ENCODE measurements around the gene MPP2.
A peak's percentile ranks its signal among the peaks of the same experiment; 100 is the strongest.
"Not testable (repeated sequence)": the region's sequence is repeated elsewhere in the genome, so short reads cannot be mapped to it uniquely, and the experiment has no call there.

MPP2 gene, protein sequence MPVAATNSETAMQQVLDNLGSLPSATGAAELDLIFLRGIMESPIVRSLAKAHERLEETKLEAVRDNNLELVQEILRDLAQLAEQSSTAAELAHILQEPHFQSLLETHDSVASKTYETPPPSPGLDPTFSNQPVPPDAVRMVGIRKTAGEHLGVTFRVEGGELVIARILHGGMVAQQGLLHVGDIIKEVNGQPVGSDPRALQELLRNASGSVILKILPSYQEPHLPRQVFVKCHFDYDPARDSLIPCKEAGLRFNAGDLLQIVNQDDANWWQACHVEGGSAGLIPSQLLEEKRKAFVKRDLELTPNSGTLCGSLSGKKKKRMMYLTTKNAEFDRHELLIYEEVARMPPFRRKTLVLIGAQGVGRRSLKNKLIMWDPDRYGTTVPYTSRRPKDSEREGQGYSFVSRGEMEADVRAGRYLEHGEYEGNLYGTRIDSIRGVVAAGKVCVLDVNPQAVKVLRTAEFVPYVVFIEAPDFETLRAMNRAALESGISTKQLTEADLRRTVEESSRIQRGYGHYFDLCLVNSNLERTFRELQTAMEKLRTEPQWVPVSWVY

GRCh38 chr17:43907425-43907981, at the start of gene MPP2:
Gene MPP2 (minus strand): TSS chr17:43907536. CDS start chr17:43904460, 3,076 bp downstream.
- peak; percentile 74 for DNase-seq (ENCODE audit: low spot score)

DNA sequence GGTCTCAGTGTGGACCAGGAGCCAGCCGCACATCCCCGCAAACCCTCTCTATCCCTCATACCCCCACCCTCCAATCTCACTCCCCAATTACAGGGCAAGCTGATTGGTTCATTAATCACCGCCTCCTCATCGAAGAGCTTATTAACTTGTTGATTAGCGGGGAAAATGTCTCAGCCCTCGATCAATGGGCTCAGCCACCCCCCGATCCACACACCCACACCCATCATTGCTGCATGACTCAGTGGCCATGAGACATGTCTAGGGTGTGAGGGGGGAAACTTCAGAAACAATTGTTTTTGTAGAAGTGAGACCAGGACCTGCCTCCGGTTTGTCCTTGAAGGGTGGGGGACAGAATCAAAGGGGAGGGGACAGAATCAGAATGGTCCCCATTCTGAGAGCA, 48.9 kb upstream of the MPP2 start:
- DNase-seq (ENCODE audit: low spot score) = no peak

- no peak for DNase-seq (ENCODE audit: low spot score)
These were observed 46.4 kb upstream of the MPP2 start, which contains the start of gene PYY for GRCh38 chr17:43953746-43954145. Gene PYY (minus strand): TSS chr17:43953940. CDS start chr17:43953483, 457 bp downstream.

DNA sequence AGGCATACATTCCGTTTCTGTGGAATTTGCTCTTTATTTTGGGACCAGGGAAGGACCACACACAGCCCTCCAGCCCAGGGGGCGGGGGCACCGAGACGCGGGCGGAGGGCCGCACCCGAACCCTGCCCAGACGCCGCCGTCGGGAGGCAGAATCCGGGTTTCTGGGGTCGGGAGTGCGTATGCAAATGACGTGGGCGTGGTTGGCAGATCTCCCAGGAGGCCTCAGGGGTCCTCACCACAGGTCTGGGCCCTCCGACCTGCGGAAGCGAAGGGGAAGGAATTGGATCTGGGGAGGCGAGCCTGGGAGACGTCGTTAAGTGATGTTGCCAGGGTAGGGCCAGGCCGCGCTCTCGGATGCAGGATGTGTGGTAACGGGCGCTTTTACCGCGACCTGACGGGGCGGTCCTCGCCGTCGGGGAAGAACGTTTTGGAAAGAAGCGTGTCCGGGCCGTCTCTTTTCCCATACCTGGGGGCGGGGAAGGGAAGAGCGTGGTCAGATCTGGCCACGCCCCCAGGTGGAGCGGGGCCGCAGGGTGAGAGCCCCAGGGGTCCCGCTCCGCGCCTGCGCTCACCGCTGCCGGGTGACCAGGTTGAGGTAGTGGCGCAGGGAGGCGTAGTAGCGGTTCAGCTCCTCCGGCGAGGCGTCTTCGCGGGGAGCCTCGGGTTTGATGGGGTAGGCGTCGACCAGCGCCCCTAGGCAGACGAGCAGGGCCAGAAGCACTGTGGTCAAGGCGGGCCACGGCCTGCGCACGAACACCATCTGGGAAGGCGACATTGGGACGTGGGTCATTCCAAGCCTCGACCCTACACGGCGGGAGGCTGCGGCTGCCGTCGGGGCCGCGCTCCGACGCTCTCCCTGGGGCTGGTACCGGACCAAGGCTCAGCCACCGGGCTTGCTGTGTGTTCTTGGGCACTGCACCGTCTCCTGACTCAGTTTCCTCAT, 45.7 kb upstream of the MPP2 start:
- no peak for DNase-seq (ENCODE audit: low spot score)

DNA sequence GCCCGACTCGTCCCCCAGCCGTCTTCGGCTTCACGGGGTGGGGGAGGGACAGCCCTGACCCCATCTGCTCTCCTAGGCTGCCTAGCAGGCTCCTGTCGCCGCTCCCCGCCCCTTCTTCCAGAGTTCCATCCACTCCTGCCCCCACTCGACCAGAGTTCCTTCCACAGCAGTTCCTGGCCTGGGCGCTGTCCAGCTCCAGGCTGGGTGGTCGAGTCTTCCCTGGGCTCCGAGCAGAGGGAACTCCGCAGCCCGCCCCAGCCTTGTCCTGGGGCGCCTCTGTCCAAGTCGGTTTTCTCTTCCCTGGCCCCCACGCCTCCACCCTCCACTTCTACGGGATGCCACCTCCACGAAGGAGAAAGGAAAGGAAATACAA, 45.0 kb upstream of the MPP2 start:
- DNase-seq (ENCODE audit: low spot score) = no peak

DNA sequence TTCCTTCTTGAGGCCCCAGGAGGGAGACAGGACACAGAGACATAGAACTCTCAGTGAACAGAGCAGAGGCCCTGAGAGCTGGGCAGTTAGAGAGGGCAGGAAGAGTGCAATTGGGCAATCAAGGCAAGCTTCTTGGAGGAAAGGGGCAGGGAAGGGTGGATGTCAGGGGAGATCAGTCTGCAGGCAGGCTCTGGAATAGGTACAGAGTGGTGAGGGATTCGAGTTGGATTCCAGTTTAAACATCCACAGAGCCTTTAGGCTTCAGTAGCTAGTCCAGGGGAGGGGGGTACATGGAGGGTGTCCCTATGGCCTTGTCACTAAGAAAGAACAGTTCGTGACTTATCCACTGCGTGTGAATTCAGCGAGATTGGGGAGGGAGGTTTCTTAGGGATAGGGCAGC, 44.4 kb upstream of the MPP2 start:
- no peak for DNase-seq (ENCODE audit: low spot score)

DNA sequence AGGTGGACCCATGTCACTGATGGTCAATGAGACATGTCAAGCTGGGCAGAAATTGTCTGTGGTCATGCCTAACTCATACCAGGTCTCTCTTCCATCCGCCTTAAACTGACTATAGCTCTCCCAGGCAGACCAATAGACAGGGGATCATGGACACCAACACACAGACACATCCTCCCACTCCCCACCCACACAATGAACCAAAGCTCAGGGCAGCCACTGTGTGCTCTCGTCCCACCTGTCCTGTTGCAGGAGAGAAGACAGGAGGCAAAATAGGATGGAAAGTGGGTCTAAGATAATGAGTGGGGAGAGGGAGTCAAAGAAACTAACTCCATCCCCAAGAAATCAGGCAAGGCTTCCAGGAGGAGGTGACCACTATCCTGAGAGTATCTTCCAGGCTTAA, 43.2 kb upstream of the MPP2 start:
- DNase-seq (ENCODE audit: low spot score) = no peak

DNA sequence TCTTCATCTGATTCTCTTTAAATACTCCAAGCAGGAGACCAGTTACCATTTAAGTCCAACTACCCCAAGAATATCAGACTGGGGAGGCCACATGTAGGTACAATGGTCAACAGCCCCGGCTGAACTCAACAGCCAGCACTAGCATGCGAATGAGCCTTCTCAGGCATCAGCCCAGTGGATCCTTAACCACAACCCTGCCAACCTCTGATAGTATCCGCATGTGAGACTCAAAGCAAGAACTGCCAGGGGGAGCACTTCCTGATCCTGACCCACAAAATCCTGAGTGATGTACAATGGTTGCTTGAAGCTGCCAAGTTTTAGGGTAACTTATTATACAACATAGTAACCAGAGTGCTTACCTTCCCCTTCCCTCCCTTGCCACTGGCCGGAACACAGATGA, 42.4 kb upstream of the MPP2 start:
- no peak for DNase-seq (ENCODE audit: low spot score)

DNA sequence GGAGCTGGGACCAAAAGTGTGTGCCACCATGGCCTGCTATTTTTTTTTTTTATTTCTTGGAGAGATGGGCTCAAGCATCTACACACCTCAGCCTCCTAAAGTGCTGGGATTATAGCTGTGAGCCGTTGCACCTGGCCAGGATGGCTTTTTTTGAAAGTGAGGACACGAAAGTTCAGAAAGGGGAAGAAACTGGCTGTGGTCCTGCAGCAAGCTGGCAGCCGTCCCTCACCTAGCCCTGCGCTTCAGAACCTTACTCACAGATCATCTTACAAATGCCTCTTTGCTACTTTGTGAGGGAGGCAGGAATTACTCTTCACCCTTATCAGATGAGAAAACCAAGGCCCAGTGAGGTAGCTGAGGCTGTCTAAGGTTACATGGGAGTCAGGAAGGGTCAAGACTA, 39.4 kb upstream of the MPP2 start:
- DNase-seq (ENCODE audit: low spot score) = no peak

- DNase-seq (ENCODE audit: low spot score) = no peak
These were observed 37.9 kb upstream of the MPP2 start for GRCh38 chr17:43945074-43945829.

DNA sequence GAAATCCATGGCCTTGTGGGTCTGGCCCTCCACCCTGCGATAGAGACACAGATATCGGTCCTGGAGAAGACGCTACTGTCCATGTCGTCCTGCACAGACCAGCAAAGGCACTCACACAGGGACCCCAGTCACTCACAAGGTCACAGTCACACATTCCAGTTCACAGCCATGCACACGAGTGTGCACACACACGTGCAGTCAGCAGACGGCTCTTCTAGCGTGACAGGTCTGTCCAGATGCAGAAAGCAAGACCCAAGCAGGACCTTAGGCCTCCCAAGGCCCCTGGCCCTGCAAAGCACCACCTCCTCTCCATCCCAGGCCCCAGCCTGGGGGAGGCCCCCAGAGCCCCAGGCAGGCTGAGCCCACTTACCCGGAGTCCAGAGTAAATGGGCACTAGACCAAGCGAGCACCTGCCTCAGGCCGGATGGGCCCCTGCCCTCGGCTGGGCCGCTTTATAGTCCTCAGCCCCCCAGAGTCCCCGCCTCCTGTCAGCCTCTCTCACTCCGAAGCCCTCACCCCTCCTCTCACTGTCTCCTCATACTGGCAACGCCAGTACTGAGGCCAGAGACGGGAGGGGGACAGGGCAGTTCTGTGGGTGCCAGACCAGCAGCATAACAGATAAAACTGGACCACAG, 34.8 kb upstream of the MPP2 start, which contains the start of gene PPY:
Gene PPY (minus strand): TSS at position 426 of the 635 bp plus-strand sequence. CDS start 822 bp downstream, outside the sequence.
- no peak for DNase-seq (ENCODE audit: low spot score)

- DNase-seq (ENCODE audit: low spot score) = peak; percentile 63
These were observed 33.3 kb upstream of the MPP2 start for GRCh38 chr17:43940630-43941029.

DNA sequence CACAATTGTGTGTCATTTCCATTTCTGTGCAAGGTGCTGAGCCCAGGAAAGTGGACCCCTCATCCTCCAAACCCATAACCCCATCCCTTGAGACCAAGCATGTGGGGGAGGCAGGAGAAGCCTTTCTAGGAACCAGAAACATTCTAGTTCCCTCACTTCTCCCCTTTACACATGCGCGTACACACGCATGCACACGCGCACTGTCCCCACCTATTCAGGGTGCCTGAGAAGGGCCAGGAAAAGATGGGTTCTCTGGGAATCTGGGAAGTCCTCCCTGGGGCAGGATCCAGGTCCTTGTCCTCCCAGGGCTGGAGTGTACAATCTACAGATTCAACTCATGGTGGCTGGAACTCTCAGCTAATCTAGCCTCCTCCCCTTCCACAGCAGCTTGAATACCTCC, 32.5 kb upstream of the MPP2 start:
- no peak for DNase-seq (ENCODE audit: low spot score)

DNA sequence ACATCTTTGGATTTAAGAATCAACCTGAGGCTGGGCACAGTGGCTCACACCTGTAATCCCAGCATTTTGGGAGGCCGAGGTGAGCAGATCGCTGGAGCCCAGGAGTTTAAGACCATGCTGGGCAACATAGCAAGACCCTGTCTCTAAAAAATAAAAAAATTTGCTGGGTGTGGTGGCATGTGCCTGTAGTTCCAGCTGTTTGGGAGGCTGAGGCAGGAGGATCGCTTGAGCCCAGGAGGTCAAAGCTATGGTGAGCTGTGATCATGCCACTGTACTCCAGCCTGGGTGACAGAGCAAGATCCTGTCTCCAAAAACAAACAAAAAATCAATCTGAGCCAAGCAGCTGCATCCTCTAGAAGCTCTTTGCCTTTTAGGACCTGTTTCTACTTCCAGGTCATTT, 32.1 kb upstream of the MPP2 start:
- DNase-seq (ENCODE audit: low spot score) = not testable (repeated sequence)

DNA sequence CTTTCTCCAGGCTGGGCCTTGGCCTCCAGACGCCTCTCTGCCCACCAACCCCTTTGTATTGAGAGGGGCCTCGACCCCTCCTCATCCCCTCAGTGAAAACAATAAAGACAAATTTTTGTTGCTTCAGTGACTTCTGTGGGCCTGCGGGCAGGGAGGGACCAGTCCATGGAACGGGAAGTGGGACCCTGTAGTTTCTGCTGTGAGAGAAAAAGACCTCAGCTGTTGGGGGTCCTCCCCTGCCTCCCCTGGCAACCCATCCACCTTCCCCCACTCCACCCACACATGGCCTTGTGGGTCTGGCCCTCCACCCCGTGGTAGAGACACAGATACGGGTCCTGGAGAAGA, 31.5 kb upstream of the MPP2 start:
- no peak for DNase-seq (ENCODE audit: low spot score)

- DNase-seq (ENCODE audit: low spot score) = no peak
These were observed 29.1 kb upstream of the MPP2 start for GRCh38 chr17:43936434-43936833.

- DNase-seq (ENCODE audit: low spot score) = no peak
These were observed 28.6 kb upstream of the MPP2 start for GRCh38 chr17:43935926-43936261.

DNA sequence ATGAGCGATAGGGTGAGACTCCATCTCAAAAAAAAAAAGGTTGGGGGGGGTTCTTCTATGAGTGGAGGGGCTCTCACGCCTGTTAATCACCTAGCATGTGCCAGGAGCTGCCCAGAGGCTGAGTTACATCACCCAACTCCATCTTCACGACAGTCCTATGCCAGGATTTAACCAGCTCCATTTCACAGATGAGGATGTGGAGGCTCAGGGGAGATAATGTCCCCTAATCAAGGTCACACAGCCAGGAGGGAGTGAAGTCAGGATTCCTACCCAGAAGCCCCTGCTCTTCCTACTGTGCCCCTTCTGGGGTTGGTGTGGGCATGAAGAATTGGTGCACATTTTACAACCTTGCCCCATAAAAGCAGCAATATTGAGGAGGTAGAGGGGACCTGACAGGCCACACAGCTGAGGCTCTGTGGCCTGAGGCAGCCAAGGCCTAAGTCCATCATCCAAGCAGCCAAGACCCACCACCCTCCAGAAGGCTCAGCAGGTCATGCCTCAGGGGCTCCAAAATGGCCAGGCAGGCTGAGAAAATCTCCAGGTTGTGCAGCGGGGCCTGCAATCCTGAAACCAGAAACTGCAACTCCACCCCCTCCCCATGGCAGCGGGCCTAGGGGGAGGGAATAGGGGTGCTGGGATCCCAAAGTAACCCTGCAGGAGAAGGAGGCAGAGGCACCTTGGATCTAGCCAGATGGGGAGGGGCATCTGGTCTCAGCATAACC, 28.0 kb upstream of the MPP2 start:
- DNase-seq (ENCODE audit: low spot score) = no peak

- DNase-seq (ENCODE audit: low spot score) = no peak
These were observed 25.6 kb upstream of the MPP2 start for GRCh38 chr17:43932923-43933322.

DNA sequence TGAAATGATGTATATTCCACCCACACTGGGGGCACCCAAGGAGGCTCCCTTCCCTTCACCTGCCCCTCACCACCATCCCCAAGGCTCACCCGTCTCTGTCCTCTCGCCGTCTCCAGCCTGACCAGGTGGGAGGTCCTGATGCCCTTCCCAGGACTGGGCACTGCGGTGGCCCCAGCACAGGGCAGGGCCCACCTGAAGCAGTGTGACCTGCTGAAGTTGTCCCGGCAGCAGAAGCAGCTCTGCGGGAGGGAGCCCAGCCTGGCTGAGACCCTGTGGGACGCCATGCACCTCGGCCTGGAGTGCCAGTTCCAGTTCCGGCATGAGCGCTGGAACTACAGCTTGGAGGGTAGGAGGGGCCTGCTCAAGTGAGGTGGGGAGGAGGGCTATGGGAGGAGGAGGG, 25.0 kb upstream of the MPP2 start:
- DNase-seq (ENCODE audit: low spot score) = no peak

Measured in HuH-7.5 (cell line).